Medulla oblongata (tissue), 1 donor: ENCODE data around the gene TPI1.

Experiments
- DNase-seq: peaks from one replicate; pipeline ENCODE4 v3.0.0-alpha.2; 2015; ENCODE audit errors: extremely low spot score

TPI1 gene

GRCh38 chr12:6916426-6917200 is 49.3 kb downstream of the TPI1 start:
- no peak for DNase-seq

- no peak for DNase-seq
Measured at GRCh38 chr12:6917491-6918231, 50.3 kb downstream of the TPI1 start.

- DNase-seq, result no peak
Measured at GRCh38 chr12:6919588-6919987, 52.3 kb downstream of the TPI1 start.
